K562 (cell line): Measurements from ENCODE around the gene ANKDD1A. TPM values are rescaled to one million over a fixed set of nuclear protein-coding genes. Genes with fewer than 3 reads are reported as not detected.

ENCODE experiments used
- ATAC-seq: fragments of 200-7000 bp; cut with Tn5 transposase; 3 replicates; pipeline ENCODE4 v1.9.1; 2020; ENCODE audit warnings: moderate library complexity
- BruUV-seq: library from RNA; stranded (reverse); fragments of 400-500 nt; replicated peaks from 2 replicates; lab custom pipeline; 2021; lab: Mats Ljungman, UMichigan
- CTCF ChIA-PET: fragments of 300-600 bp; formaldehyde crosslinking; extraction: SDS; loops from one replicate; lab custom pipeline; 2021; ENCODE audit warnings: low intra/inter-chr PET ratio; lab: Yijun Ruan, JAX
- POLR2A ChIA-PET: fragments of 300-600, 350-650 bp; sonication (Branson Sonifier 250); formaldehyde crosslinking; extraction: SDS; loops from one replicate; lab custom pipeline; 2021; ENCODE audit warnings: antibody characterized with exemption, inconsistent platforms; lab: Yijun Ruan, JAX
- DNase-seq, 4 experiments: peaks; one replicate each; pipeline versions ENCODE4 v3.0.0 to v3.0.0-alpha.2; 2011 to 2018; ENCODE audit warnings: low spot score in 3 of 4, mixed read lengths in 3 of 4; ENCODE audit errors: extremely low read depth in 1 of 4
- FAIRE-seq: peaks from 2 replicates; lab custom pipeline; 2011; peaks lifted over from hg19 to GRCh38; lab: Jason Lieb, UNC
- H2AFZ ChIP-seq: 2 replicates; pipeline ENCODE4 v1.6.0; 2011; ENCODE audit warnings: low read depth, low read length, control low read depth, inconsistent platforms
- H3K27ac ChIP-seq: fragments of 200-600 bp; 3 replicates; pipeline ENCODE4 v1.8.0; 2011; ENCODE audit warnings: low read depth, mild to moderate bottlenecking, control low read depth, inconsistent platforms, low read length, moderate library complexity, mixed read lengths; ENCODE audit errors: extremely low read depth
- H3K27me3 ChIP-seq, 2 experiments: fragments of 300-600 bp in 1 of 2; 2 replicates in 1 of 2; 3 replicates in 1 of 2; pipeline versions ENCODE4 v1.6.0 to v1.8.0; 2011; ENCODE audit warnings: inconsistent platforms in 2 of 2, low read length in 2 of 2, mild to moderate bottlenecking in 1 of 2, mixed read lengths in 1 of 2, moderate library complexity in 1 of 2; ENCODE audit not compliant: control insufficient read depth in 2 of 2, insufficient read depth in 2 of 2
- H3K36me3 ChIP-seq: fragments of 300-600 bp; 3 replicates; pipeline ENCODE4 v1.8.0; 2011; ENCODE audit warnings: mild to moderate bottlenecking, low read length, inconsistent platforms; ENCODE audit not compliant: control insufficient read depth, insufficient read depth
- H3K4me1 ChIP-seq, 2 experiments: fragments of 200-600 bp in 1 of 2; replicated peaks in 1 of 2; 2 replicates in 1 of 2; 3 replicates in 1 of 2; pipeline versions ENCODE4 v1.5.1 to v1.8.0; 2011; ENCODE audit warnings: inconsistent platforms in 2 of 2, low read length in 2 of 2, mild to moderate bottlenecking in 1 of 2, mixed read lengths in 1 of 2, moderate library complexity in 1 of 2; ENCODE audit not compliant: control insufficient read depth in 2 of 2, insufficient read depth in 2 of 2
- H3K4me2 ChIP-seq: 2 replicates; pipeline ENCODE4 v1.6.1; 2011; ENCODE audit warnings: low read length, control low read depth, inconsistent platforms, mixed read lengths; ENCODE audit not compliant: insufficient read depth
- H3K4me3 ChIP-seq: fragments of 200-600 bp; sonication (generic), shearing (Covaris generic); 2 replicates; pipeline ENCODE4 v1.5.1; 2016; ENCODE audit warnings: control low read depth, inconsistent platforms
- H3K79me2 ChIP-seq: fragments of 200-600 bp; 3 replicates; pipeline ENCODE4 v1.8.0; 2011; ENCODE audit warnings: low read length, inconsistent platforms; ENCODE audit not compliant: control insufficient read depth, insufficient read depth
- H3K9ac ChIP-seq, 2 experiments: 2 replicates each; pipeline versions ENCODE4 v1.6.0 to v1.6.1; 2011; ENCODE audit warnings: low read depth in 2 of 2, low read length in 2 of 2, control low read depth in 1 of 2, inconsistent platforms in 1 of 2, mild to moderate bottlenecking in 1 of 2, mixed read lengths in 1 of 2; ENCODE audit not compliant: insufficient read depth in 1 of 2
- H3K9me1 ChIP-seq: one replicate; pipeline ENCODE4 v1.6.0; 2011; ENCODE audit warnings: inconsistent platforms, mild to moderate bottlenecking, low read length, moderate library complexity; ENCODE audit not compliant: control insufficient read depth, insufficient read depth
- H3K9me3 ChIP-seq: replicated peaks from 2 replicates; pipeline ENCODE4 v1.5.1; 2011; ENCODE audit warnings: low read depth, low read length, inconsistent platforms; ENCODE audit not compliant: control insufficient read depth, insufficient read depth
- H4K20me1 ChIP-seq: replicated peaks from 2 replicates; pipeline ENCODE4 v1.6.1; 2011; ENCODE audit warnings: low read length, inconsistent platforms, mixed read lengths; ENCODE audit not compliant: control insufficient read depth, insufficient read depth
- NFIC ChIP-seq: fragments of 450-650 bp; IDR thresholded peaks from 2 replicates; pipeline ENCODE4 v1.6.1; 2017; ENCODE audit warnings: mild to moderate bottlenecking, inconsistent platforms
- ZNF384 ChIP-seq: IDR thresholded peaks from 2 replicates; pipeline ENCODE4 v1.6.1; 2012; ENCODE audit warnings: low read depth, low read length, improper control_type of control experiment
- WGBS: fragments of 100-300 bp; shearing (Covaris generic); methylation state at CpG from one replicate; pipeline ENCODE4 v1.1.6; 2016; ENCODE audit warnings: low coverage, mixed read lengths; ENCODE audit not compliant: insufficient coverage; ENCODE audit errors: missing lambda C conversion rate; 5-methylcytosine and 5-hydroxymethylcytosine counted together
- in situ Hi-C: fragments of 300-500 bp; cut with MboI; formaldehyde crosslinking; loops from 4 replicates; pipeline ENCODE4 v1.15.0; 2018; ENCODE audit warnings: inconsistent platforms, mixed read lengths
- intact Hi-C: fragments of 100-400 bp; cut with micrococcal nuclease; formaldehyde crosslinking; loops from 2 replicates; pipeline ENCODE4 v1.14.2; 2022
- polyA plus RNA-seq, 8 experiments: library from polyadenylated mRNA; depleted of rRNA in 4 of 8; stranded (reverse) in 5 of 8; unstranded in 3 of 8; fragments of >200 nt; fragmentation: Nextera tagmentation in 2 of 8; fragmentation: Illumina TruSeq in 1 of 8; extraction: Ambion mirVana in 2 of 8; extraction: Trizol in 1 of 8; gene quantifications; 2 replicates each; pipeline versions ENCODE4 v1.2.1 to v1.2.3, GENCODE V29; 2011 to 2014; ENCODE audit warnings: inconsistent platforms in 1 of 8, missing spikeins in 1 of 8
- total RNA-seq, 7 experiments: library from RNA; depleted of rRNA in 6 of 7; stranded (reverse); fragments of >200 nt in 6 of 7; fragmentation: Illumina TruSeq in 2 of 7; extraction: Trizol in 2 of 7; gene quantifications; 2 replicates each; pipeline versions ENCODE4 v1.2.1 to v1.2.3, GENCODE V29; 2011 to 2021; ENCODE audit warnings: low replicate concordance in 1 of 7

The ANKDD1A gene
- total and polyA plus RNA-seq, 9 of the 15 experiments (the other 6 are each of a cell fraction or from before 2014, with no cell fraction given): 0.08 to 0.80 (median 0.43) TPM

GRCh38 chr15:64912379-64913325, 950 bp downstream of the ANKDD1A start:
- no peak overlapping the region for H3K4me3 ChIP-seq
- CTCF ChIA-PET: no interaction called here
- no peak overlapping the region for H3K9ac ChIP-seq
- no peak overlapping the region for H2AFZ ChIP-seq
- intact Hi-C loops (no loop called here), in situ Hi-C loops (no loop called here)
- H3K36me3 ChIP-seq: no peaks in the 10 kb centered on the region
- DNase-seq (no peak), ATAC-seq (no peak), FAIRE-seq (no peak)
- H3K4me2 ChIP-seq: no peak overlapping the region
- H3K27ac ChIP-seq: no peak overlapping the region
- POLR2A ChIA-PET: interaction anchor here (0.6 to 1.1 kb wide), 5 partner anchors 9 to 1218 kb away, joined by 3 to 5 read pairs (median 3); no protein-coding TSS in a partner anchor
- no peaks in the 10 kb centered on the region for H3K9me1 ChIP-seq
- H3K27me3 ChIP-seq: peaks cover 11 to 52% of the 10 kb centered on the region in 2 experiments; a peak in 4 of 5 replicates
- TF ChIP-seq NFIC (peak; percentile 70), ZNF384 (no peak)
- 11% methylated on average over 15 of the region's 15 CpGs for WGBS
- peaks cover 3% of the 10 kb centered on the region; the same call in 1 of the 2 replicates for H4K20me1 ChIP-seq
- BruUV-seq: no TSS peak
- peaks cover 0 to 12% of the 10 kb centered on the region in 2 experiments; a peak in 2 of 5 replicates for H3K4me1 ChIP-seq
- no peaks in the 10 kb centered on the region for H3K9me3 ChIP-seq
- no peaks in the 10 kb centered on the region for H3K79me2 ChIP-seq
